HCT116 (cell line): Measurements from ENCODE around the gene CELA2B. TPM values are rescaled to one million over a fixed set of nuclear protein-coding genes. Genes with fewer than 3 reads are reported as not detected.

Source experiments
- ATAC-seq: fragments of 200-7000 bp; cut with Tn5 transposase; 2 replicates; pipeline ENCODE4 v1.9.1; 2020; ENCODE audit warnings: mild to moderate bottlenecking, moderate library complexity
- BruUV-seq: library from RNA; stranded (reverse); fragments of 400-500 nt; replicated peaks from 2 replicates; lab custom pipeline; 2021; lab: Mats Ljungman, UMichigan
- CTCF ChIA-PET: fragments of 300-600 bp; sonication (Branson Sonifier 250); formaldehyde crosslinking; loops from one replicate; lab custom pipeline; 2021; ENCODE audit warnings: antibody characterized with exemption; lab: Charles Lee
- POLR2A ChIA-PET: fragments of 300-600, 350-600 bp; sonication (Branson Sonifier 250); formaldehyde crosslinking; loops from one replicate; lab custom pipeline; 2021; ENCODE audit warnings: antibody characterized with exemption; lab: Charles Lee
- RAD21 ChIA-PET, 2 experiments: fragments of 300-600 bp; sonication (Branson Sonifier 250); formaldehyde crosslinking; loops; one replicate each; lab custom pipeline; 2023; ENCODE audit warnings: low total read pairs in 2 of 2; ENCODE audit not compliant: uncharacterized antibody in 2 of 2, unreplicated experiment in 2 of 2, low non-redundant PET in 1 of 2; lab: Charles Lee
- DNase-seq: peaks from one replicate; pipeline ENCODE4 v3.0.0-alpha.2; 2010; ENCODE audit warnings: low read depth, low spot score
- H2AFZ ChIP-seq: fragments of 200-600 bp; shearing (Covaris generic), sonication (generic); 2 replicates; pipeline ENCODE4 v1.6.1; 2017; ENCODE audit warnings: low read depth, mixed run types, mixed read lengths, antibody characterized with exemption, low read length; ENCODE audit not compliant: poor library complexity, severe bottlenecking
- H3K27ac ChIP-seq: 2 replicates; pipeline ENCODE4 v1.5.1; 2012; ENCODE audit warnings: low read depth, low read length
- H3K27me3 ChIP-seq: fragments of 200-600 bp; sonication (generic); 2 replicates; pipeline ENCODE4 v1.6.1; 2016; ENCODE audit warnings: mixed run types, low read length, mixed read lengths; ENCODE audit not compliant: insufficient read depth
- H3K36me3 ChIP-seq, 2 experiments: fragments of 200-500 bp in 1 of 2; fragments of 200-600 bp in 1 of 2; sonication (Bioruptor generic) in 1 of 2; sonication (generic) in 1 of 2; 2 replicates each; pipeline versions ENCODE4 v1.5.1 to v1.6.1; 2014 to 2016; ENCODE audit warnings: low read length in 2 of 2, inconsistent platforms in 1 of 2, mixed read lengths in 1 of 2, mixed run types in 1 of 2; ENCODE audit not compliant: insufficient read depth in 2 of 2, control insufficient read depth in 1 of 2
- H3K4me1 ChIP-seq, 2 experiments: fragments of 200-600 bp in 1 of 2; sonication (generic) in 1 of 2; 2 replicates each; pipeline versions ENCODE4 v1.5.1 to v1.6.1; 2012 to 2017; ENCODE audit warnings: low read length in 2 of 2, inconsistent platforms in 1 of 2, mild to moderate bottlenecking in 1 of 2, mixed read lengths in 1 of 2, mixed run types in 1 of 2, moderate library complexity in 1 of 2; ENCODE audit not compliant: insufficient read depth in 2 of 2, control insufficient read depth in 1 of 2
- H3K4me2 ChIP-seq: fragments of 200-600 bp; sonication (generic); 2 replicates; pipeline ENCODE4 v1.6.1; 2017; ENCODE audit warnings: mixed run types, low read length, mixed read lengths
- H3K4me3 ChIP-seq, 2 experiments: fragments of 200-600 bp in 1 of 2; sonication (generic) in 1 of 2; replicated peaks in 1 of 2; 2 replicates each; pipeline ENCODE4 v1.5.1; 2011 to 2016; ENCODE audit warnings: low read length in 2 of 2, control low read depth in 1 of 2, low read depth in 1 of 2, mild to moderate bottlenecking in 1 of 2, mixed read lengths in 1 of 2, mixed run types in 1 of 2
- H3K79me2 ChIP-seq: fragments of 200-600 bp; sonication (generic); 2 replicates; pipeline ENCODE4 v1.6.1; 2017; ENCODE audit warnings: mild to moderate bottlenecking, mixed run types, low read length, moderate library complexity, mixed read lengths; ENCODE audit not compliant: insufficient read depth
- H3K9ac ChIP-seq: fragments of 200-600 bp; sonication (generic); 2 replicates; pipeline ENCODE4 v1.6.1; 2016; ENCODE audit warnings: low read length, mixed read lengths
- H3K9me2 ChIP-seq: fragments of 200-600 bp; sonication (generic), shearing (Covaris generic); 2 replicates; pipeline ENCODE4 v1.6.1; 2017; ENCODE audit warnings: mixed run types, mild to moderate bottlenecking, moderate library complexity; ENCODE audit not compliant: insufficient read depth
- H3K9me3 ChIP-seq, 2 experiments: fragments of 200-500 bp in 1 of 2; fragments of 200-600 bp in 1 of 2; sonication (Bioruptor generic) in 1 of 2; sonication (generic) in 1 of 2; 2 replicates each; pipeline ENCODE4 v1.6.1; 2014 to 2017; ENCODE audit warnings: low read length in 2 of 2, mixed read lengths in 2 of 2, inconsistent platforms in 1 of 2, low read depth in 1 of 2, mild to moderate bottlenecking in 1 of 2, mixed run types in 1 of 2, moderate library complexity in 1 of 2; ENCODE audit not compliant: control insufficient read depth in 1 of 2, insufficient read depth in 1 of 2
- H4K20me1 ChIP-seq: fragments of 200-600 bp; sonication (generic), shearing (Covaris generic); 2 replicates; pipeline ENCODE4 v1.6.1; 2017; ENCODE audit warnings: mixed run types, mild to moderate bottlenecking, moderate library complexity; ENCODE audit not compliant: insufficient read depth
- EGR1 ChIP-seq: IDR thresholded peaks from 2 replicates; pipeline ENCODE4 v1.6.1; 2012; ENCODE audit warnings: low read depth
- EZH2 ChIP-seq: fragments of 200-600 bp; sonication (generic); IDR thresholded peaks from 2 replicates; pipeline ENCODE4 v1.6.1; 2017; ENCODE audit warnings: antibody characterized with exemption, mixed run types
- intact Hi-C: fragments of 100-400 bp; cut with micrococcal nuclease; formaldehyde crosslinking; loops from 2 replicates; pipeline ENCODE4 v1.10.0; 2022
- total RNA-seq: library from RNA; stranded (reverse); gene quantifications from one replicate; pipeline ENCODE4 v1.2.1, GENCODE V29; 2021; ENCODE audit not compliant: unreplicated experiment
- TF ChIP-seq, protein P1 (sequence below): IDR thresholded peaks from 2 replicates; pipeline ENCODE4 v1.6.1; 2012; ENCODE audit warnings: low read depth
- TF ChIP-seq, protein P2 (sequence below): IDR thresholded peaks from 2 replicates; pipeline ENCODE4 v1.6.1; 2012

Gene CELA2B
- total RNA-seq, 1 experiment from 2014 or later: not detected

DNA sequence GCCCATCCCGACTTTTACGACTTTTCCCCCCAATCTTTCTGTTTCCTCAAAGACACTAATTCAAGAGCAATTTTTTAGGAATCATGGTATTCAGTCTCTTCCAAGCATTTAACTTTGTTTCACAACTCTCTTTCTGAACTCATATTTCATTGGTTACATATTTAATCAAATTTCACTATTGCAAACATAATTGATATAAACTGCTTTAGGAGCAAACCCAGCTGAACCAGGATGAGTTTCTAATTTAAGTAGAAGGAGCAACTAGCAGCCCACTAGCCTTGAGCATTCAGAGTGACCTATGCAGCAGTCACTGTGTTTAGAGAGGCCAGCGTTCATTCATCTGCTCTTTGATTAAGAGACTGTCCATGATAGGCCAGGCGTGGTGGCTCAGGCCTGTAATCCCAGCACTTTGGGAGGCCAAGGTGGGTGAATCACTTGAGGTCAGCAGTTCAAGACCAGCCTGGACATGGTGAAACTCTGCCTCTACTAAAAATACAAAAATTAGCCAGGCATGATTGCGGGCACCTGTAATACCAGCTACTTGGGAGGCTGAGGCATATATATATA lies 1.8 kb downstream of the CELA2B start:
- H3K9ac ChIP-seq: no peak overlapping the region
- TF ChIP-seq, protein P1, sequence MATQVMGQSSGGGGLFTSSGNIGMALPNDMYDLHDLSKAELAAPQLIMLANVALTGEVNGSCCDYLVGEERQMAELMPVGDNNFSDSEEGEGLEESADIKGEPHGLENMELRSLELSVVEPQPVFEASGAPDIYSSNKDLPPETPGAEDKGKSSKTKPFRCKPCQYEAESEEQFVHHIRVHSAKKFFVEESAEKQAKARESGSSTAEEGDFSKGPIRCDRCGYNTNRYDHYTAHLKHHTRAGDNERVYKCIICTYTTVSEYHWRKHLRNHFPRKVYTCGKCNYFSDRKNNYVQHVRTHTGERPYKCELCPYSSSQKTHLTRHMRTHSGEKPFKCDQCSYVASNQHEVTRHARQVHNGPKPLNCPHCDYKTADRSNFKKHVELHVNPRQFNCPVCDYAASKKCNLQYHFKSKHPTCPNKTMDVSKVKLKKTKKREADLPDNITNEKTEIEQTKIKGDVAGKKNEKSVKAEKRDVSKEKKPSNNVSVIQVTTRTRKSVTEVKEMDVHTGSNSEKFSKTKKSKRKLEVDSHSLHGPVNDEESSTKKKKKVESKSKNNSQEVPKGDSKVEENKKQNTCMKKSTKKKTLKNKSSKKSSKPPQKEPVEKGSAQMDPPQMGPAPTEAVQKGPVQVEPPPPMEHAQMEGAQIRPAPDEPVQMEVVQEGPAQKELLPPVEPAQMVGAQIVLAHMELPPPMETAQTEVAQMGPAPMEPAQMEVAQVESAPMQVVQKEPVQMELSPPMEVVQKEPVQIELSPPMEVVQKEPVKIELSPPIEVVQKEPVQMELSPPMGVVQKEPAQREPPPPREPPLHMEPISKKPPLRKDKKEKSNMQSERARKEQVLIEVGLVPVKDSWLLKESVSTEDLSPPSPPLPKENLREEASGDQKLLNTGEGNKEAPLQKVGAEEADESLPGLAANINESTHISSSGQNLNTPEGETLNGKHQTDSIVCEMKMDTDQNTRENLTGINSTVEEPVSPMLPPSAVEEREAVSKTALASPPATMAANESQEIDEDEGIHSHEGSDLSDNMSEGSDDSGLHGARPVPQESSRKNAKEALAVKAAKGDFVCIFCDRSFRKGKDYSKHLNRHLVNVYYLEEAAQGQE: no peak
- TF ChIP-seq, protein P2, sequence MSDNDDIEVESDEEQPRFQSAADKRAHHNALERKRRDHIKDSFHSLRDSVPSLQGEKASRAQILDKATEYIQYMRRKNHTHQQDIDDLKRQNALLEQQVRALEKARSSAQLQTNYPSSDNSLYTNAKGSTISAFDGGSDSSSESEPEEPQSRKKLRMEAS: no peak
- TF ChIP-seq EZH2: no peak
- no peak for TF ChIP-seq EGR1
- TF ChIP-seq, all 23 proteins: peak for 0
- DNase-seq (no peak), ATAC-seq (no peak)
- no peak overlapping the region for H2AFZ ChIP-seq
- H3K27me3 ChIP-seq: no peaks in the 10 kb centered on the region
- no peaks in the 10 kb centered on the region for H4K20me1 ChIP-seq
- H3K4me1 ChIP-seq: no peaks in the 10 kb centered on the region
- intact Hi-C loops: no loop called here
- no peak overlapping the region for H3K4me2 ChIP-seq
- no peaks in the 10 kb centered on the region for H3K36me3 ChIP-seq
- no peak overlapping the region for H3K4me3 ChIP-seq
- no peaks in the 10 kb centered on the region for H3K79me2 ChIP-seq
- H3K9me2 ChIP-seq: no peaks in the 10 kb centered on the region
- no TSS peak for BruUV-seq
- no peak overlapping the region for H3K27ac ChIP-seq
- POLR2A ChIA-PET: no interaction called here
- CTCF ChIA-PET: no interaction called here
- no peaks in the 10 kb centered on the region for H3K9me3 ChIP-seq
- RAD21 ChIA-PET: no interaction called here
